ENCODE data around the gene DNAL4.

DNAL4 gene

DNA sequence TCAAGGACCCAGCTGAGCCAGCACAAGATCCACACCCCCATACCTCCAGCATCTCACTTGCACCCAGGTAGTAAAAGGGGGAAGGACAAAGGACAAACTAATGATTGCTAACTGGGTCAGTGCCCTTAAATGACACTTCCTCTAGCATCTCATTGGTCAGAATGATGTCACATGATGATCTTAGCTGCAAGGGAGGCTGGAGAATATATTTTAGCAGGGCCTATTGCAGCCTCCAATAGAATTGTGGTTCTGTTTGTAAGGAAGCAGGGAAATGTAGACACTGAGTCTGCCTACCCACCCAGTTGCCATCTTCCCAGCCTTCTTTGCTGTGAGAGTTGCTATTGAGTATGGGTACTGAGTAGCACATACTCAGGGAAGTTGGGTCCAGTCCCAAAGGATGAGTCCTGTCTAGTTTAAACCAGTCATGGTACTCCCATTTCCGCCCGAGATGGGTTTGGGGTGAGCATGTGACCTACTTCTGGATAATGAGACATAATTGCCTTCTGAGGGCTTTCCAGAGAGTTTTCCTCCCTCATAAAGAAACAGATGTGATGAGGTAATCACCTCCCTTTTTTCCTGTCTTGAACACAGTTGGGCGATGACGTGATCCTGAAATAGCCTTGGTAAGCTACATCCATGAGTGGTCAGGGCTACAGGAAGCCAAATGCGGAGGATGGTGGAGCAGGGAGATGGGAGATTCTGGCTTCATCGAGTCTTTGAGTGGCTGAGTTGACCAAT lies 5.5 kb upstream of the DNAL4 start:
- TF ChIP-seq, protein P1, sequence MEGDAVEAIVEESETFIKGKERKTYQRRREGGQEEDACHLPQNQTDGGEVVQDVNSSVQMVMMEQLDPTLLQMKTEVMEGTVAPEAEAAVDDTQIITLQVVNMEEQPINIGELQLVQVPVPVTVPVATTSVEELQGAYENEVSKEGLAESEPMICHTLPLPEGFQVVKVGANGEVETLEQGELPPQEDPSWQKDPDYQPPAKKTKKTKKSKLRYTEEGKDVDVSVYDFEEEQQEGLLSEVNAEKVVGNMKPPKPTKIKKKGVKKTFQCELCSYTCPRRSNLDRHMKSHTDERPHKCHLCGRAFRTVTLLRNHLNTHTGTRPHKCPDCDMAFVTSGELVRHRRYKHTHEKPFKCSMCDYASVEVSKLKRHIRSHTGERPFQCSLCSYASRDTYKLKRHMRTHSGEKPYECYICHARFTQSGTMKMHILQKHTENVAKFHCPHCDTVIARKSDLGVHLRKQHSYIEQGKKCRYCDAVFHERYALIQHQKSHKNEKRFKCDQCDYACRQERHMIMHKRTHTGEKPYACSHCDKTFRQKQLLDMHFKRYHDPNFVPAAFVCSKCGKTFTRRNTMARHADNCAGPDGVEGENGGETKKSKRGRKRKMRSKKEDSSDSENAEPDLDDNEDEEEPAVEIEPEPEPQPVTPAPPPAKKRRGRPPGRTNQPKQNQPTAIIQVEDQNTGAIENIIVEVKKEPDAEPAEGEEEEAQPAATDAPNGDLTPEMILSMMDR (IDR thresholded peaks at IDR 0.05; ENCODE audit: low read depth, low read length) = no peak
- DNase-seq (ENCODE audit: low read depth in 2 of 2) = peak; percentile 59 to 92
- H3K4me3 ChIP-seq (replicated peaks in 1 of 2; ENCODE audit: low read depth in 2 of 2, low read length in 2 of 2) = no peak overlapping the region

DNA sequence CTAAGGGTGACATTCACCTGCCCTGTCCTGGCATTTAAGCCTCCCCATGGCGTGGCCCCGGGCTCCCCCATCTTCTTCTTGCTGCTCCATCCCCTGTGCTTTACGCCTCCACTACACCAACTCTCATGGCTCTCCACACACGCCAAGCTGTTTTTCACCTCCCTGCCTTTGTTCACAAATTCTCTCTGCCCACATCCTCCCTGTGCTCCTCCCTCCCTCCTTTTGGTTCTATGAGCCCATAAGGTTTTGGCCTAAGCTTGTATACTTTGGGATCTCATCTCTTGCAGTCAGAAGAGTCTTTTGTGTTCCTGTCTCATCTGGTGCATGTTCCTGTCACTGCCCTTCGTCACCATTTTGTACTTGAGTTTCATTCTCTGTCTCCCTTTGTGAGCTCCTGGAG lies 4.6 kb upstream of the DNAL4 start:
- TF ChIP-seq, protein P1 (IDR thresholded peaks at IDR 0.05; ENCODE audit: low read depth, low read length) = no peak
- H3K4me3 ChIP-seq (replicated peaks in 1 of 2; ENCODE audit: low read depth in 2 of 2, low read length in 2 of 2) = no peak overlapping the region
- DNase-seq (ENCODE audit: low read depth in 2 of 2) = no peak

- TF ChIP-seq, protein P1 (IDR thresholded peaks at IDR 0.05; ENCODE audit: low read depth, low read length) = no peak
- no peak overlapping the region for H3K4me3 ChIP-seq (replicated peaks in 1 of 2; ENCODE audit: low read depth in 2 of 2, low read length in 2 of 2)
- peak; percentile 22 to 56 for DNase-seq (ENCODE audit: low read depth in 2 of 2)
Observed at GRCh38 chr22:38796262-38796957, 2.5 kb upstream of the DNAL4 start.

- TF ChIP-seq, protein P1 (IDR thresholded peaks at IDR 0.05; ENCODE audit: low read depth, low read length) = no peak
- DNase-seq (ENCODE audit: low read depth in 2 of 2) = no peak
- H3K4me3 ChIP-seq (replicated peaks in 1 of 2; ENCODE audit: low read depth in 2 of 2, low read length in 2 of 2) = no peak overlapping the region
Observed at GRCh38 chr22:38795569-38795968, 1.6 kb upstream of the DNAL4 start.

DNA sequence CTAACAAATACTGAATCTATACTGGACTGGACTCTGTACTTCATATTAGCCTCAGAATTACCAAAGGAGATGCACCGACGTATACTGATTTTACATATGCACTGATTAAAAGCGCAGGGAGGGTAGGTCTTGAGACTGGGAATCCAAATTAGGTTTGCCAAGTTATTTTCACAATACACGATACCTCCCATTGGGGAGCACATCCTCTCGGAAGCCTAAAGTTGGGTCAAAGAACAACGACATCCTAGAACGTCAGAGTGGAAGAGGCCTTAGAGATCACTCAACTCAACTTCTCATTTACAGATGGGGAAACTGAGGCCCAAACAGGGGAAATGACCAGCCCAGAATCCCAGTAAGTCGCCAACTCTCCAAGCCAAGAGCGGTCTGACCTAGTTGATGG lies 626 bp downstream of the DNAL4 start:
- peak in 1 of 2 donors; percentile 6 for DNase-seq (ENCODE audit: low read depth in 2 of 2)
- H3K4me3 ChIP-seq (replicated peaks in 1 of 2; ENCODE audit: low read depth in 2 of 2, low read length in 2 of 2) = peak overlapping the region; percentile 80 to 88
- TF ChIP-seq, protein P1 (IDR thresholded peaks at IDR 0.05; ENCODE audit: low read depth, low read length) = no peak

- TF ChIP-seq, protein P1 (IDR thresholded peaks at IDR 0.05; ENCODE audit: low read depth, low read length) = no peak
- H3K4me3 ChIP-seq (replicated peaks in 1 of 2; ENCODE audit: low read depth in 2 of 2, low read length in 2 of 2) = peak overlapping the region in 1 of 2 donors; percentile 88
- no peak for DNase-seq (ENCODE audit: low read depth in 2 of 2)
Observed at GRCh38 chr22:38792833-38793232, 1.1 kb downstream of the DNAL4 start.
